Measurements from ENCODE around the gene PPID. TPM values are rescaled to one million over a fixed set of nuclear protein-coding genes. Genes with fewer than 3 reads are reported as not detected.

PPID gene
- 22.1 TPM in 2 replicates for total RNA-seq

GRCh38 chr4:158722917-158723793 is at the start of gene PPID:
Gene PPID (minus strand): TSS chr4:158723396. CDS start chr4:158723288, 108 bp downstream.

GRCh38 chr4:158768555-158769174 is 45.5 kb upstream of the PPID start, which contains the start of gene FNIP2:
Gene FNIP2 (plus strand): TSS chr4:158769026. CDS start chr4:158769213, 187 bp downstream.

GRCh38 chr4:158671915-158672806 is 51.0 kb downstream of the PPID start, which contains the start of gene ETFDH:
Gene ETFDH (plus strand): TSS chr4:158672296. CDS start chr4:158672457, 161 bp downstream.

GRCh38 chr4:158671665-158671914 is 51.6 kb downstream of the PPID start, which contains the start of gene C4orf46:
Gene C4orf46 (minus strand): TSS chr4:158671887. CDS start chr4:158671801, 86 bp downstream.

Other genes starting within 250 kb of the PPID start
- gene RXFP1, start 201.5 kb downstream of the PPID start, total RNA-seq: 0.34 and 0.47 TPM in 2 replicates
- 6.9 and 7.4 TPM in 2 replicates for gene C4orf46, start 51.5 kb downstream of the PPID start, total RNA-seq
- 24.4 and 25.7 TPM in 2 replicates for gene ETFDH, start 51.1 kb downstream of the PPID start, total RNA-seq
- gene FNIP2, start 45.6 kb upstream of the PPID start, total RNA-seq: 16.7 and 17.9 TPM in 2 replicates

All from bronchial smooth muscle cell (primary cell).